WTC11 (cell line): ENCODE results near the gene KRTAP2-3.

Experiments
- TF ChIP-seq, protein P1 (sequence below): fragments of 200-600 bp; IDR thresholded peaks from 2 replicates; pipeline ENCODE4 v1.8.0; 2022; ENCODE audit warnings: antibody characterized with exemption
- TF ChIP-seq, protein P2 (sequence below): sonication (generic); formaldehyde crosslinking; conservative IDR thresholded peaks from 2 replicates; pipeline ENCODE4 v1.8.1; 2023; ENCODE audit warnings: mild to moderate bottlenecking, low read depth, missing genetic modification reagents, moderate library complexity
- TF ChIP-seq, protein P3 (sequence below): sonication (generic); formaldehyde crosslinking; IDR thresholded peaks from 2 replicates; pipeline ENCODE4 v1.8.1; 2022; ENCODE audit warnings: low read depth, missing genetic modification reagents, borderline replicate concordance
- TF ChIP-seq, protein P4 (sequence below): sonication (generic); formaldehyde crosslinking; IDR thresholded peaks from 2 replicates; pipeline ENCODE4 v1.8.1; 2022; ENCODE audit warnings: mild to moderate bottlenecking, moderate library complexity, missing genetic modification reagents
- TF ChIP-seq, protein P5 (sequence below): sonication (generic); formaldehyde crosslinking; IDR thresholded peaks from 2 replicates; pipeline ENCODE4 v1.8.1; 2023; ENCODE audit warnings: mild to moderate bottlenecking, missing genetic modification reagents, moderate library complexity

DNA sequence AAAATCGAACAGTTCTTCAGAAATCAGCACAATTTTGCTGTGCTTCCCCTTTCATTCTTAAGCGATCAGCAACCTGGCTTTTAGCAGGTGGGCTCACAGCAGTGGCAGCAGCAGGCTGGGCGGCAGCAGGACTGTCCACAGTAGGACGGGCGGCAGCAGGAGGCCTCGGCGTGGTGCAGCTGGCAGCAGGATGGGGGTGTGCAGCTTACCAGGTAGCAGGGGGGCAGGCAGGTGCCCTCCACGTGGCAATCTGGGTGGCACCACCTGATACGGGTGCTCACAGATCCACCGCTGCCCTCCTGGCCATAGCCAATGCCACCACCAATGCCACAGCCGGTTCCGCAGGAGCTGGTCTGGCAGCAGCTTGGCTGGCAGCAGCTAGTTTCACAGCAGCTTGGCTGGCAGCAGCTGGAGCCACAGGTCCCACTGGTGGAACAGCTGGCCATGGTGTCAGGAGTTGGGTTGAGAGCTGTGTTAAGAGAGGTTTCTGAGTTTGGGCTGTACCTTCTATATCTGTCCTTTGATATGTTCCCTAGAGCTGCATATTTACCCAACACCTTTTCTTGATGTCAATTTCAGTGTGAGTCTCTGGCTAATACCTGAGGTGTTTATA lies 30.2 kb downstream of the KRTAP2-3 start, which contains the start of gene KRTAP1-4:
- TF ChIP-seq, protein P1, sequence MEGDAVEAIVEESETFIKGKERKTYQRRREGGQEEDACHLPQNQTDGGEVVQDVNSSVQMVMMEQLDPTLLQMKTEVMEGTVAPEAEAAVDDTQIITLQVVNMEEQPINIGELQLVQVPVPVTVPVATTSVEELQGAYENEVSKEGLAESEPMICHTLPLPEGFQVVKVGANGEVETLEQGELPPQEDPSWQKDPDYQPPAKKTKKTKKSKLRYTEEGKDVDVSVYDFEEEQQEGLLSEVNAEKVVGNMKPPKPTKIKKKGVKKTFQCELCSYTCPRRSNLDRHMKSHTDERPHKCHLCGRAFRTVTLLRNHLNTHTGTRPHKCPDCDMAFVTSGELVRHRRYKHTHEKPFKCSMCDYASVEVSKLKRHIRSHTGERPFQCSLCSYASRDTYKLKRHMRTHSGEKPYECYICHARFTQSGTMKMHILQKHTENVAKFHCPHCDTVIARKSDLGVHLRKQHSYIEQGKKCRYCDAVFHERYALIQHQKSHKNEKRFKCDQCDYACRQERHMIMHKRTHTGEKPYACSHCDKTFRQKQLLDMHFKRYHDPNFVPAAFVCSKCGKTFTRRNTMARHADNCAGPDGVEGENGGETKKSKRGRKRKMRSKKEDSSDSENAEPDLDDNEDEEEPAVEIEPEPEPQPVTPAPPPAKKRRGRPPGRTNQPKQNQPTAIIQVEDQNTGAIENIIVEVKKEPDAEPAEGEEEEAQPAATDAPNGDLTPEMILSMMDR, result no peak
- TF ChIP-seq, protein P2, sequence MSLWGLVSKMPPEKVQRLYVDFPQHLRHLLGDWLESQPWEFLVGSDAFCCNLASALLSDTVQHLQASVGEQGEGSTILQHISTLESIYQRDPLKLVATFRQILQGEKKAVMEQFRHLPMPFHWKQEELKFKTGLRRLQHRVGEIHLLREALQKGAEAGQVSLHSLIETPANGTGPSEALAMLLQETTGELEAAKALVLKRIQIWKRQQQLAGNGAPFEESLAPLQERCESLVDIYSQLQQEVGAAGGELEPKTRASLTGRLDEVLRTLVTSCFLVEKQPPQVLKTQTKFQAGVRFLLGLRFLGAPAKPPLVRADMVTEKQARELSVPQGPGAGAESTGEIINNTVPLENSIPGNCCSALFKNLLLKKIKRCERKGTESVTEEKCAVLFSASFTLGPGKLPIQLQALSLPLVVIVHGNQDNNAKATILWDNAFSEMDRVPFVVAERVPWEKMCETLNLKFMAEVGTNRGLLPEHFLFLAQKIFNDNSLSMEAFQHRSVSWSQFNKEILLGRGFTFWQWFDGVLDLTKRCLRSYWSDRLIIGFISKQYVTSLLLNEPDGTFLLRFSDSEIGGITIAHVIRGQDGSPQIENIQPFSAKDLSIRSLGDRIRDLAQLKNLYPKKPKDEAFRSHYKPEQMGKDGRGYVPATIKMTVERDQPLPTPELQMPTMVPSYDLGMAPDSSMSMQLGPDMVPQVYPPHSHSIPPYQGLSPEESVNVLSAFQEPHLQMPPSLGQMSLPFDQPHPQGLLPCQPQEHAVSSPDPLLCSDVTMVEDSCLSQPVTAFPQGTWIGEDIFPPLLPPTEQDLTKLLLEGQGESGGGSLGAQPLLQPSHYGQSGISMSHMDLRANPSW (CRISPR knock-in tag), result no peak
- TF ChIP-seq, protein P3, sequence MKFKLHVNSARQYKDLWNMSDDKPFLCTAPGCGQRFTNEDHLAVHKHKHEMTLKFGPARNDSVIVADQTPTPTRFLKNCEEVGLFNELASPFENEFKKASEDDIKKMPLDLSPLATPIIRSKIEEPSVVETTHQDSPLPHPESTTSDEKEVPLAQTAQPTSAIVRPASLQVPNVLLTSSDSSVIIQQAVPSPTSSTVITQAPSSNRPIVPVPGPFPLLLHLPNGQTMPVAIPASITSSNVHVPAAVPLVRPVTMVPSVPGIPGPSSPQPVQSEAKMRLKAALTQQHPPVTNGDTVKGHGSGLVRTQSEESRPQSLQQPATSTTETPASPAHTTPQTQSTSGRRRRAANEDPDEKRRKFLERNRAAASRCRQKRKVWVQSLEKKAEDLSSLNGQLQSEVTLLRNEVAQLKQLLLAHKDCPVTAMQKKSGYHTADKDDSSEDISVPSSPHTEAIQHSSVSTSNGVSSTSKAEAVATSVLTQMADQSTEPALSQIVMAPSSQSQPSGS (CRISPR knock-in tag), result no peak
- TF ChIP-seq, protein P4, sequence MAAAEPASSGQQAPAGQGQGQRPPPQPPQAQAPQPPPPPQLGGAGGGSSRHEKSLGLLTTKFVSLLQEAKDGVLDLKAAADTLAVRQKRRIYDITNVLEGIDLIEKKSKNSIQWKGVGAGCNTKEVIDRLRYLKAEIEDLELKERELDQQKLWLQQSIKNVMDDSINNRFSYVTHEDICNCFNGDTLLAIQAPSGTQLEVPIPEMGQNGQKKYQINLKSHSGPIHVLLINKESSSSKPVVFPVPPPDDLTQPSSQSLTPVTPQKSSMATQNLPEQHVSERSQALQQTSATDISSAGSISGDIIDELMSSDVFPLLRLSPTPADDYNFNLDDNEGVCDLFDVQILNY, result no peak
- TF ChIP-seq, protein P5, sequence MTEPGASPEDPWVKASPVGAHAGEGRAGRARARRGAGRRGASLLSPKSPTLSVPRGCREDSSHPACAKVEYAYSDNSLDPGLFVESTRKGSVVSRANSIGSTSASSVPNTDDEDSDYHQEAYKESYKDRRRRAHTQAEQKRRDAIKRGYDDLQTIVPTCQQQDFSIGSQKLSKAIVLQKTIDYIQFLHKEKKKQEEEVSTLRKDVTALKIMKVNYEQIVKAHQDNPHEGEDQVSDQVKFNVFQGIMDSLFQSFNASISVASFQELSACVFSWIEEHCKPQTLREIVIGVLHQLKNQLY (CRISPR knock-in tag), result no peak
